ENCODE measurements around the gene TMEM145. TPM values are rescaled to one million over a fixed set of nuclear protein-coding genes. Genes with fewer than 3 reads are reported as not detected.

The TMEM145 gene
- polyA plus RNA-seq, 1 donor from 2014 or later = 30.9 TPM

Small RNAs within 50 kb of the gene (small RNA-seq; reads per million reads assigned to genes)
- gene MIR8077 = 0 to 0.23 (median 0) reads per million in 3 experiments

Other genes starting within 250 kb of the TMEM145 start
- gene GRIK5, start 243.1 kb upstream of the TMEM145 start, polyA plus RNA-seq = 22.4 and 28.3 TPM in 2 replicates
- gene ZNF574, start 237.1 kb upstream of the TMEM145 start, polyA plus RNA-seq = 7.0 and 11.0 TPM in 2 replicates
- gene POU2F2, start 180.9 kb upstream of the TMEM145 start, polyA plus RNA-seq = 7.7 and 12.4 TPM in 2 replicates
- gene DEDD2, start 95.6 kb upstream of the TMEM145 start, polyA plus RNA-seq = 69.9 and 72.8 TPM in 2 replicates
- 2.1 TPM in 2 replicates for gene ZNF526, start 93.0 kb upstream of the TMEM145 start, polyA plus RNA-seq
- gene GSK3A, start 70.7 kb upstream of the TMEM145 start, polyA plus RNA-seq = 25.2 and 25.8 TPM in 2 replicates
- 3.8 and 6.7 TPM in 2 replicates for gene ERF, start 58.2 kb upstream of the TMEM145 start, polyA plus RNA-seq
- gene CIC, start 44.1 kb upstream of the TMEM145 start, polyA plus RNA-seq = 10.8 and 23.1 TPM in 2 replicates
- 1.4 and 2.4 TPM in 2 replicates for gene PRR19, start 11.2 kb upstream of the TMEM145 start, polyA plus RNA-seq
- 727 and 741 TPM in 2 replicates for gene PAFAH1B3, start 10.7 kb upstream of the TMEM145 start, polyA plus RNA-seq
- 21.5 and 22.5 TPM in 2 replicates for gene MEGF8, start 12.3 kb downstream of the TMEM145 start, polyA plus RNA-seq
- not detected in 2 replicates for gene CNFN, start 77.0 kb downstream of the TMEM145 start, polyA plus RNA-seq
- gene LIPE, start 114.1 kb downstream of the TMEM145 start, polyA plus RNA-seq = 19.1 and 24.7 TPM in 2 replicates
- not detected in 2 replicates for gene CXCL17, start 129.6 kb downstream of the TMEM145 start, polyA plus RNA-seq
- gene CEACAM1, start 215.2 kb downstream of the TMEM145 start, polyA plus RNA-seq = 0.12 TPM in 1 of 2 replicates, not detected in the other